Activated naive CD4-positive, alpha-beta T cell (primary cell): ENCODE results near the gene HIKESHI.
A peak's percentile ranks its signal among the peaks of the same experiment; 100 is the strongest.
"Not testable (repeated sequence)": the region's sequence is repeated elsewhere in the genome, so short reads cannot be mapped to it uniquely, and the experiment has no call there.

Experiments
- DNase-seq, 4 experiments: peaks; one replicate each; lab custom pipeline; 2025; lab: John Stamatoyannopoulos, UW

The HIKESHI gene, protein sequence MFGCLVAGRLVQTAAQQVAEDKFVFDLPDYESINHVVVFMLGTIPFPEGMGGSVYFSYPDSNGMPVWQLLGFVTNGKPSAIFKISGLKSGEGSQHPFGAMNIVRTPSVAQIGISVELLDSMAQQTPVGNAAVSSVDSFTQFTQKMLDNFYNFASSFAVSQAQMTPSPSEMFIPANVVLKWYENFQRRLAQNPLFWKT

GRCh38 chr11:86302092-86302793 is at the start of gene HIKESHI:
Gene HIKESHI (plus strand): TSS chr11:86302240. CDS start chr11:86302449, 209 bp downstream.
- DNase-seq: peak; percentile 68 to 89 (median 80)

DNA sequence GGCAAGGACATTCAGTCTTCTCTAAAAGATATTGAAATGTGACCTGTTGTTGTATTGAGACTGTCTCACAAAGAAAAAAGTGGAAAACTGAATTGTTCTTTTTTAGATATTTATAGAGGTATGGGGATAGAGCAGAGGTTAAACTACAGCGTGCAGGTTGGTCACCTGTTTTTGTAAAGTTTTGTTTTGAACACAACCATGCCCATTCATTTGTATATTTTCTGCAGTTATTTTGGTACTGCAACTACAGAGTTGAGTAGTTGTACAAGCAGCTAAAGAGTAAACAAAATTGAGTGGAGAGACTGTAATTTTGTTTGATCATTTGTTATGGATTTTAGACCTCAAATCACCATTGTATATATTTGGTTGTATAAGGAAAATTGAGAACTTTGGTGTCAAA is 46.1 kb upstream of the HIKESHI start:
- DNase-seq: no peak

DNA sequence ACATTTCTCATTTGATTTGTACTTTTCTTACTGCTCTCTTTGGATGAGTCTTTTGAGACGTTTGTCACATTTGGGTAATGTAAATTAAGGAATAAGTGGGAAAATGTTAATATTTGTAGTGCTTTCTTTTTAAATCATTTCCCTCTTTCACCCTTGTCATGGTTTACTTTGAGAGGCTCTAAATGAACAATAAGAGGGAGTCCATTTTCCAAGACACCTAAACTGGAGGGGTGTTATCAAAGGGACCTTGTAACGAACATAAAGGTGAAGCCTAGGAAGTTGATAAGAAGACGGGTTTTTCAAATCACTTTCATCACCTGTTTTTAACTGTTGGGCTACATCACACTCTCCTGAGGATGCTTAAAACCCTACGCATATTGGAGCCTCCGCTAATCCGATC is 45.4 kb upstream of the HIKESHI start:
- no peak for DNase-seq

GRCh38 chr11:86257446-86257845 is 44.6 kb upstream of the HIKESHI start:
- no peak for DNase-seq

DNA sequence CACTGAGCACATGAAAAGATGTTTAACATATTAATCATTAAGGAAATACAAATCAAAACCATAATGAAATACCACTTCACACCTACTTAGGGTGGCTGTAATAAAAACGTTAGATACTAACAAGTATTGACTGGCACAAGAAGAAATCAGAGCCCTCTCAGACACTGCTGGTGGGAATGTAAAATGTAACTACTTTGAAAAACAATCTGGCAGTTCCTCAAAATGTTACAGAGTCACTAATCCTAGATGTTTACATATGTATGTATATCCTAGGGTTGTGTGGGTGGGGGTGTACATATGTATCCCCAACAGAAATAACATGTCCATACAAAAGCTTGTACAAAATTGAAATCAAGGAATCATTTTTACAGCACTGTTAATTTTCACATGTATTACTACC is 42.3 kb upstream of the HIKESHI start:
- DNase-seq: no peak

DNA sequence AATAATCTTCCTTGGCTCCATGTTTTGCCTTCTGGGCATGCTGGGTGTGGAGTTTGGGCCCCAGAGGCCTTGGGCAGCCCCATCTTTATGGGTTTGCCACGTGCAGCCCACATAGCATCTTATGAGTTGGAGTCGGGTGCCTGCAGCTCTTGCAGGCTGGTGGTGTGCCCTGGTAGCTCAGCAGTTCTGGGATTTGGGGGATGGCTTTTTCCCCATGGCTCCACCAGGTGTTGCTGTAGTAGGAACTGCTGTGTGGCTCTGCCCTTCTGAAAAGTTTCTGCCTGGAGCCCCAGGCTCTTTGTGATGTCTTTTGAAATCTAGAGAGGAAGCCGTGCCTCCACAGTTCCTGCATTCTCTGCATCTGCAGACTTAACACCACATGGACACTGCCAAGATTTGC is 40.7 kb upstream of the HIKESHI start:
- DNase-seq: no peak

DNA sequence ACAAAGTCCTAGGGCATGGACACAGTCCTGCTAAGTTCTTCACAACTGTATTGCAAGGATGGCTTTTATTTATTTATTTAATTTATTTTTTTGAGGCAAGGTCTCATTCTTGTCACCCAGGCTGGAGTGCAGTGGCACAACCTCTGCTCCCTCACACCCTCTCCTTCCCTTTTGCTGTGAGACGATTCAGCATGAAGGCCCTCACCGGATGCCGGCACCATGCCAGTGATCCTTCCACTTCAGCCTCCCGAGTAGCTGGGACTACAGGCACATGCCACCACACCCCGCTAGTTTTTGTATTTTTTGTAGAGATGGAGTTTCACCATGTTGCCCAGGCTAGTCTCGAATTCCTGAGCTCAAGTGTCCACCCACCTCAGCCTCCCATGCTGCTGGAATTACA is 39.7 kb upstream of the HIKESHI start:
- no peak for DNase-seq

DNA sequence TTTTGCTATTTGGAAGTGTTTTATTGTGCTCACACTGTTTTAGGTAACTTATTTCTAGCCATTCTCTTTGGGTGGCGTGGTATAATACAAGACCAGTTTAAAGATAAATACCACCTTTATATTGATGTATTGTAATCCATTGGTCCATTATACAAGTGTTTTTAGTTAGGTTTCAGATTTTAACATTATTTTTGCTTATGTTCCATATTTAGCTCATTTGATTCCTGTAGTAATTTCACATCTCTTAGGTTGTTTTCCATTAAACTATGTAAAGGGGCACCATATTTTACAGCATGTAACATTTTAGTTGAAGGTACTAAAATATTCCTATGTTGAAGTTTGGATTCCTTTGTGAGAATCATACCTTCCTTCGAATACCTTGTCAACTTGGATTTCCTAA is 37.4 kb upstream of the HIKESHI start:
- DNase-seq: no peak

- no peak for DNase-seq
Observed at GRCh38 chr11:86265194-86265593, 36.8 kb upstream of the HIKESHI start.

DNA sequence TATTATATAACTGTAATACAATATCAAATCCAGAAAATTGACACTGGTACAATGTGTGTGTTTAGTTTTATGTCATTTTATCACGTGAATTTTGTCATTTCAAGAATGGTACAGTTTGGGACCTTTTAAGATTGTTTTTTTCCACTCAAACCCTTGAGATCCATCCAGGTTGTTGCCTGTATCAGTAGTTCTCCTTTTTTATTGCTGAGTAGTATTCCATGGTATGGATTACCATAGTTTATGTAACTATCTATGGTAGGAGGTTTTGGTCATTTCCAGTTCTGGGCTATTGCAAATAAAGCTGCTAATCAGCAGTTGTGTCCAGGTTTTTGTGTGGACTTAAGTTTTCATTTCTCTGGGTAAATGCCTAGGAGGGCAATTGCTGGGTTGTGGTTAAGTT is 32.4 kb upstream of the HIKESHI start:
- no peak for DNase-seq

DNA sequence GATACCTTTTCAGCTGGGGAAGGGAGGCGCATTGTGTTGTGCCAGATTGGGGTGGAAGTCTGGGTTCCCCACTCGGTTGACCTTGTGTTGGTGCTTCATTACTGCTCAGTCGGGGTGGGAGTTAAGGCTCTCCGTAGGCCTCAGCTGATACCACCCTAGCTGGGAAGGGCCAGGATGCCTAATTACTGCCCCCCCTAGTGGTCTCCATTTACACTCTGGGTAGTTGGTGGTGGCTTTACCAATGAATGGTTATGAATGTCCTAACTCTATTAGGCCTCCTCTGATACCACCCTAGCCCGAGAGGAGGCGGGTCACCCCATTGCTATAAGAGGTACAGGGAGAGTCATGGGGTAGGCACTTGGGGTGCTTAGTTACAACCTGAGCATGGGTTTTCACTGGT is 27.5 kb upstream of the HIKESHI start:
- DNase-seq: no peak

- no peak for DNase-seq
Observed at GRCh38 chr11:86274999-86275398, 27.0 kb upstream of the HIKESHI start.

DNA sequence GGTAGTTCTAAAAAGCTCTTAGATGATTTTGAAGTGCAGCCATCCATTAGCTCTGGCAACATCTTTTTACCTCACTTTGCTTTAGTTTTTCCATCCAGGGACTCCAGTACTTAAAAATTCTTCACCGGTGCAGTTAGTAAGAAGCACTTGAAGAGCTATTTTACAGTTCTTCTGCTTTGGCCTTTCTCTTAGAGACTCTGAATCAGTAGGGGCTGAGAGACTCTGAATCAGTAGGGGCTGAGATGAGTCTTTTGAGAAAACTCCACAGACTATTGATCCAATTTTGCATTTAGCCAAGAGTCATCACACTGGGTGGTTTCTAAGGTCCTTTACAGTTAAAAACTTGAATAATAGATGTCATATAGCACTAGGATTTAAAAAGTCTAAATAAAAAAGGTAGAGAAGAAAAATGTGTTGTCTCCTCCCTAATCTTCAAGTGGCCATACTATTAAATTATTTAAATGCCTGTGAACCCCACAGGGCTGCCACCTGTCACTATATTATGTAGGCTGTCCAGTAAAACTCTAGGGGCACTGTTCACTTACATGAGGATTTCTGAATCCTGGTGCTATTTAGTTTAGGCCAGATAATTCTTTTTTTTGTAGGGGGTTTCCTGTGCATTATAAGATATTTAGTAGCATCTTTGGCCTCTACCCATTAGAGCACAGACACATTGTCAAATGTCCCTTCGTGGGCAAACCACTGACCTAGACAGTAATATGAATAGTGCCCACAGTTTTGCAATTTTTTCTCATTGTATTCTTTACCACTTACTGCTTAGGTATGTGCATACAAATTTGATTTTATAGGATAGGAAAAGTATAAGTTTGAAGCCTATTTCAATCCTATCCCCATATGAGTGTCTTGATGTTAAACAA is 26.3 kb upstream of the HIKESHI start:
- no peak for DNase-seq

GRCh38 chr11:86277741-86278140 is 24.3 kb upstream of the HIKESHI start:
- DNase-seq: no peak

DNA sequence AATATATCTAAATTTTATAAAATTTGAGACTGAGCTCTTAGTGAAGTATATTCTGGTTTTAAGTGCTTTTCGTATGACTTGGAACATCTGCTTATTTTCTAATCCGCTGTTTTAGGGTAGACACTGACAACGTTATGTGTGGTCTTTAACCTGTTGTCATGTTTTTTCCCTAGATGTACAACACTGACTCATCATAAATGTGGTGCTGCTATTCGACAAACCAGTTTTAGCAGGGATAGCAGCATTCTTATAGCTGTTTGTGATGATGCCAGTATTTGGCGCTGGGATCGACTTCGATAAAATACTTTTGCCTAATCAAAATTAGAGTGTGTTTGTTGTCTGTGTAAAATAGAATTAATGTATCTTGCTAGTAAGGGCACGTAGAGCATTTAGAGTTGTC is 23.8 kb upstream of the HIKESHI start:
- DNase-seq: no peak

DNA sequence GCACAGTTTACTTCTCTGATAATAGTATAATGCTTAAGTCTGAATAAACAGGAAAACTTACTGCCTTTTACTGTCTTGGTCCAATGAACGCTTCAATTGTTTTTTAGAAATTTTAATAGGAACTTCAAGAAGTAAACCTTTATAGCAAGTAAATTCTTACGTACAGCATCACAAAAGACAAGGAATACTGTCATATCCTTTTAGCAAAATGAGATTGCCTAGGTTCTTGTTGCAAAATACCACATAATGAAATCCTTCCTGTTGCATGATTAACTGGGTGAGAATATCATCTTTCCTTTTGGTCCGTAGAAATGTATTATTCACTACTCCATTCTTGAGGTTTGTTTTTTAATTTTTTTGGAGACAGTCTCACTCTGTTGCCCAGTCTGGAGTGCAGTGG is 22.3 kb upstream of the HIKESHI start:
- DNase-seq: no peak

DNA sequence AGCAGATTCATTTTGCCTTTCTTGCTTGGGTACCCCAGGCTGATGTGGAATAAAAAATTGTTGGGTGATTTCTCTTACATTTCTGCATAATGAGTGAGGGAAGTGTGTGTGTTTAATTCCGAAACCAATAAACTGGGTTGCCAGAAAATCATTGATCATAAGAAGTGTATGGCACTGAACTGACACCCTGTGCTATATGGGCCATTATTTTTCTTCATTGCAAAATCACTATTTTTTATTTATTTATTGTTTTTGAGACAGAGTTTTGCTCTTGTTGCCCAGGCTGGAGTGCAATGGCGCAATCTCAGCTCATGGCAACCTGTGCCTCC is 14.6 kb upstream of the HIKESHI start:
- no peak for DNase-seq

GRCh38 chr11:86288776-86289507 is 13.1 kb upstream of the HIKESHI start:
- DNase-seq: no peak

DNA sequence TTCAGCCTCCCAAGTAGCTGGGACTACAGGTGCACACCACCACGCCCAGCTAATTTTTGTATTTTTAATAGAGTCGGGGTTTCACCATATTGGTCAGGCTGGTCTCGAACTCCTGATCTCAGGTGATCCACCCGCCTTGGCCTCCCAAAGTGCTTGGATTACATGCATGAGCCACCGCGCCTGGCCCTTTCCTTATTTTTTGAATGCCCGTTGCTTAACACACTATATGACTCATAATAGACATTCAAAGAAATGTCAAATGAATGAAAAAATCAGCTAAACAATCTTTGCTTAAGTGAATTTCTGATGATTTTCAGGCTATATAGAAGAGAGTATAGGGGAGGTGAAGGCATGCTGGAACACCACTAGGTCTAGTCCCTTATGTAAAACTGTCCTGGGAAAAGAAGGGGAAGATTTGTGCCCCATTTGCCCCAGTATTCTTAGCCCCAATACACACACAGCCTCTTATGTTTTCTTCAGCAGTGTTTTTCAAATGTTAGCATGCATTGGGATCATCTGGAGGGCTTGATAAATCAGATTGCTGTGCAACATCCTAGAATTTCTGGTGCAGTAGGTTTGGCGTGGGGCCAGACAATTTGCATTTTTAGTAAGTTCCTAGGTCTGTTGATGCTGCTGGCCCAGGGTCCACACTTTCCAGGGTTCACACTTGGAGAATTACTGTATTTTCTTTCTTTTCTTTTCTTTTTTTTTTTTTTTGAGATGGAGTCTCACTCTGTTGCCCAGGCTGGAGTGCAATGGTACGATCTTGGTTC is 12.3 kb upstream of the HIKESHI start:
- not testable (repeated sequence) for DNase-seq

DNA sequence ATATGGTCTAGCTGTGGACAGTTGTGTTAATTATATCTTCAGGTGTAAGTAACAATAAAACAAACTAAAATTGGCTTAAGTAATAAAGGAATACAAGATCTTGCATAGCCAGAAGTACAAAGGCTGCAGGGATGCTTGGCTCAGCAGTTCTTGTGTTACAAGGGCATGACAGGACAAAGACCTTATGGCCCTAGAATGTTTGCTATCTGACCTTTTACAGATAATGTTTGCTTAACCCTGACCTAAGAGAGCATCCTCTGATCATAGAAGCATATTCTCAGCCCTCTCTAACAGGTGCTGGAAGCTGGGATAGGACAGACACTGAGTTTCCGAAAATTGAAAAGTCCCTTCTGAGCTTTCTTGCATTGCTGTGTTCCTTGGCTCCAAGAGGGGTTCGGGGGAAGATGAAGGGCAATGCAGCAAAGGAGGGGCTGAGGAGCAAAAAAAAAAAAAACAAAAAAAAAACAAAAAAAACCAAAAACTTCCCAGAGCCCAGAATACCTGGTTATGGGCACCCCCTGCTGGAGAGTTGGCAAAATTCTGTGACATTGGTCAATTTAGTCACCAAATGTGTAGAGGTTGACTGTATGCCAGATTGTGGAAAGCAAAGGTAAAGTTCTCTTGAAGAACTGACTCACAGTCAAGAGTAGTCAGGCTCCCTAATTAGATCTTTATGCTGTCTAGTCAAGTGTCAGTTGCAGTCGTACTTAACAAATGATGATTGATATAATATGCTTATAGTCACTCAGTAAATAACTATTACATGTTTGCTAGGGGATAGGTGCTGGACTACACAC is 10.4 kb upstream of the HIKESHI start:
- peak in 2 of 4 experiments; percentile 18 to 23 for DNase-seq
